D721Med (cell line): ENCODE data around the gene STRA6.

Experiments
- DNase-seq: peaks from one replicate; pipeline ENCODE4 v3.0.0; 2011; ENCODE audit warnings: low spot score; ENCODE audit not compliant: insufficient read length
- FAIRE-seq: peaks from 2 replicates; lab custom pipeline; 2011; peaks lifted over from hg19 to GRCh38; lab: Jason Lieb, UNC
- CTCF ChIP-seq: IDR thresholded peaks from 2 replicates; pipeline ENCODE4 v1.5.1; 2012; ENCODE audit warnings: mild to moderate bottlenecking, control low read depth; ENCODE audit not compliant: insufficient read depth; ENCODE audit errors: missing control alignments

The STRA6 gene

GRCh38 chr15:74207652-74208440, 5.3 kb upstream of the STRA6 start:
- DNase-seq (no peak), FAIRE-seq (no peak)
- no peak for TF ChIP-seq CTCF

DNA sequence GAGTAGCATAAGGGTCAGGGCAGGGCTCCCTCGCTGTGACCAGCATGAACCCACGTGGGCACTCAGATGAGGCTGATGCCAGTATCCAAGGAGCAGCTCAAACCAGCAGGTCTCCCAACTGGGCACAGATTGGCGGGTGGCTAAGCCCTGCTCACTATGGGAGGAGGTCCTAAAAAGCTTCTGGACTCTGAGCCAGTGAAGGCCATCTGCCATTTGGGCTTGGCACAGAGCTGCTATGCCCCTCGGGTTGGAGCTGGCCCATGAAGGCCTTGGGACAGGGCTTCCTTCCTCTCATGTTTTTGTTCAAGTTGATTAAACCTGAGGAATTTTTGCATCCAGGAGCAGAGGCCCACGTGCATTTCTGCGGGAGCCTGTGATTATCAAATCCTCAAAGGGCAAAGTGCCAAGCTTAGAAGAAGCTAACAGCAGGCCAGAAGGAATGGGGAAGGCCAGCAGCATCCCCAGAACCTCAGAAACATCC, 4.3 kb upstream of the STRA6 start:
- DNase-seq (no peak), FAIRE-seq (no peak)
- TF ChIP-seq CTCF, result no peak

- no peak for FAIRE-seq
- TF ChIP-seq CTCF, result no peak
- no peak for DNase-seq
Observed at GRCh38 chr15:74205582-74205947, 3.0 kb upstream of the STRA6 start.

- DNase-seq (no peak), FAIRE-seq (no peak)
- TF ChIP-seq CTCF, result no peak
Observed at GRCh38 chr15:74203914-74204431, 1.4 kb upstream of the STRA6 start.

DNA sequence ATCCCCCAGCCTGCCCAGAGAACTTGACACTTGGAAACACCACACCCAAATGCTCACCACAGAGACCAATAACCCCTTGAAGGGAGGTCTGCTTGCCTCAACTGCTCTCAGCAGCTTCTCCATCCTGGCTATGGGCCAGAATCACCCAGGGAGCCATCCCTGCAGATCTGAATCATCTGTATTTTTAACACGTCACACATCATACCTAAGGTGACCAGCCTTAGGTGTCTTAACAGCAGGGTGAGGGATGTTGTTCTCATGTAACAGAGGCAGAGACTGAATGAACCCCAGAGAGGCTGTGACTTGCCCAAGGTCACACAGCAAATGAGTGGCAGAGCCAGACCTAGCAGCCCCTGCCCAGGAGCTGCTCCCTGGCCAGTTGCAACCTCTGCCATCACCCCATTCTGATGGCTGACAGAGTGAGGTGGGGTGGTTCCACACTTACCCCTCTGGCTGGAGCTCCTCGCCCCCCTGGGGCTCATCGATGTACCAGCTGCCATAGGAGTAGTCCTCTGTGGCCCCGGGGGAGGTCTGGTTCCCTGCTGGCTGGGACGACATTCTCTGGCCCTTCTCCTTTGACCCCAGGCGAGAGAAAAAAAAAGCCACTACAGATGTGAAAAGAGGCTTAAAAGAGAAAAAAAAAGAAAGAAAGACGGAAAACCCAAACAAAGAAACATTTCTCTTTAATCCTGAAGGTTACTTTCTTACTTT, 722 bp downstream of the STRA6 start:
- no peak for FAIRE-seq
- no peak for TF ChIP-seq CTCF
- DNase-seq, result no peak

GRCh38 chr15:74200871-74201419, 1.6 kb downstream of the STRA6 start:
- no peak for DNase-seq
- no peak for TF ChIP-seq CTCF
- FAIRE-seq, result no peak
